Measurements from ENCODE around the gene TBC1D5.

DNA sequence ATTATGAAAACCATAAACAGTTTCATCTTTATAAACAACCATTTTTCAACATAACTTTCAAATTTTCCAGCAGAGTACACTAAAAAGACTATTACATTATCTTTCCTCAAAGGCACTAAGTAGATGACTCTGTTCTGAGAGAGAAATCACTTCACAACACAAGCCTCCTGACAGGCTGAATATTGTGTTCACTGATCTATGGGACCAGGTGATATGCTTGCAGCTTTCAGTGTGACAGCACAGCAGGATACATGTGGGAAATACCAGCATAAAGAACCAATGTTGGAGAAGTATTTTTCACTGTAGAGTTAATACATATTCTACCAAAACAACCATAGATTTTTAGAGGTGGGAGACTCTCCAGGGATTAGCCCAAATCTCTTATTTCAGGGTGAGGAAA lies 507.1 kb downstream of the TBC1D5 start:
- TF ChIP-seq GATA2 (IDR thresholded peaks at IDR 0.05; ENCODE audit: low read depth, low read length), result no peak
- TF ChIP-seq GATA3 (IDR thresholded peaks at IDR 0.05; ENCODE audit: low read depth, low read length), result no peak
